Measurements from ENCODE around the gene UBE2D2.

The UBE2D2 gene

GRCh38 chr5:139659695-139660101, 98.6 kb downstream of the UBE2D2 start:
- Histone ChIP-seq H3K4me3 (ENCODE audit: low read depth, low read length, poor library complexity, severe bottlenecking) (peak overlapping the region; percentile 27), H3K4me1 (ENCODE audit: insufficient read depth, low read length, severe bottlenecking) (peaks cover 98% of the 10 kb centered on the region)

DNA sequence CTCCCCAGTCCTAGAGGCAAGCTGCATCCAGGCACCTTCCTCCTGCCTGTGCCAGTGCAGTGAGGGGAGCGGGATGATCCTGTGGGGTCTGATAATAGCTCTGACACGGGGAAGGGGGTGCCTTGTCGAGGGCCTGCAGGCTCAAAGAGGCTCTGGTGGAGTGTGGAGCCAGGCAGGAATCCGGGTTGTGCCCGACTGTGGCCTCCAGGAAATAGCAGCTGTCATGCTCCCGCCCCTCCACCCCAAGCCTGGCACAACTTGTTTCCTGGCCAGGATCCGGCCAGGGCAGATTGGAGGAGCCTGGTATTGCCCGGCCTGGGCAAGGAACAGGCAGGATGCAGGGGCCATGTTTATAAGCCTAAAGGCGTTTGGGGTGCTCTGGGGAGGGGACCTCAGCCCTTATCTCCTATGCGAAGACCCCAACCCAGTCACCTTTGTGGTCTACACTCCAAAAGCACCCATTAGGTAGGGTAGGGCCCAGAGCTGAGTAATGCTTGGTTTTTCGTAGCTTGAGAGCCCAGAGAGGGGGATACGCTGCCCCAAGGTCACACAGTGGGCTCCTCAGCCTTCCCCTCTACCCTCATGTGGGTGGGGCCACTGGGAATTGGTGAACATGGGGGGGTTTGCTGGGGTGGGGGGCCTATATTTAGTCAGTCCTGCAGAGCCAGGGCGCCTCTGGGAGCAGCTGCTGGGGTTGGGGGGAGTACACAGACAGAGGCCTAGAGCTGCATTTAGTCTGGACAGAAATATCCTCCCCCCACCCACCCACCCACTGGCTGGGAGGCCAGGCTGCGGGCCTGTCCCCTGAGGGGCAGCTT, 99.2 kb downstream of the UBE2D2 start:
- H3K4me3 ChIP-seq (ENCODE audit: low read depth, low read length, poor library complexity, severe bottlenecking), result peak overlapping the region; percentile 27
- no peak for TF ChIP-seq EZH2 (IDR thresholded peaks at IDR 0.05; ENCODE audit: borderline replicate concordance, low read length)
- no peak for TF ChIP-seq CTCF (IDR thresholded peaks at IDR 0.05; ENCODE audit: low read length)
- H2AFZ ChIP-seq (ENCODE audit: low read length), result no peak overlapping the region
- peak overlapping the region; percentile 7; the same call in 1 of the 2 replicates for H3K9ac ChIP-seq (ENCODE audit: low read length)
- no peaks in the 10 kb centered on the region for H3K9me2 ChIP-seq (ENCODE audit: low read depth, low read length)
- no peaks in the 10 kb centered on the region for H3K27me3 ChIP-seq (ENCODE audit: insufficient read depth, low read length)
- H3K4me1 ChIP-seq (ENCODE audit: insufficient read depth, low read length, severe bottlenecking), result peaks cover 98% of the 10 kb centered on the region
- H3F3A ChIP-seq (ENCODE audit: insufficient read depth, low read length), result no peaks in the 10 kb centered on the region
- peak overlapping the region; percentile 97 for H3K27ac ChIP-seq (ENCODE audit: low read depth, low read length, poor library complexity, severe bottlenecking)
- H3K4me2 ChIP-seq (ENCODE audit: low read length), result peak overlapping the region; percentile 62
- peaks cover 45% of the 10 kb centered on the region for H3K79me2 ChIP-seq (ENCODE audit: insufficient read depth, low read length)
- no peaks in the 10 kb centered on the region for H4K20me1 ChIP-seq (ENCODE audit: insufficient read depth, low read length)
- H3K36me3 ChIP-seq (ENCODE audit: insufficient read depth, low read length), result peaks cover 2% of the 10 kb centered on the region; the same call in 1 of the 2 replicates
- H3K9me3 ChIP-seq (ENCODE audit: low read length), result no peaks in the 10 kb centered on the region

More at GRCh38 chr5:139659695-139660101, 98.6 kb downstream of the UBE2D2 start:
- H3K27ac ChIP-seq (ENCODE audit: low read depth, low read length, poor library complexity, severe bottlenecking), result peak overlapping the region; percentile 62
- H2AFZ ChIP-seq (ENCODE audit: low read length), result no peak overlapping the region
- H3K4me2 ChIP-seq (ENCODE audit: low read length), result peak overlapping the region; percentile 62
- no peaks in the 10 kb centered on the region for H3K36me3 ChIP-seq (ENCODE audit: insufficient read depth, low read length)
- H3K79me2 ChIP-seq (ENCODE audit: insufficient read depth, low read length), result peaks cover 51% of the 10 kb centered on the region
- H3K9me2 ChIP-seq (ENCODE audit: low read depth, low read length), result no peaks in the 10 kb centered on the region
- H3K9me3 ChIP-seq (ENCODE audit: low read length), result no peaks in the 10 kb centered on the region
- H4K20me1 ChIP-seq (ENCODE audit: insufficient read depth, low read length), result no peaks in the 10 kb centered on the region
- TF ChIP-seq CTCF (IDR thresholded peaks at IDR 0.05; ENCODE audit: low read length), result no peak
- no peak for TF ChIP-seq EZH2 (IDR thresholded peaks at IDR 0.05; ENCODE audit: borderline replicate concordance, low read length)
- no peaks in the 10 kb centered on the region for H3F3A ChIP-seq (ENCODE audit: insufficient read depth, low read length)
- H3K27me3 ChIP-seq (ENCODE audit: insufficient read depth, low read length), result no peaks in the 10 kb centered on the region
- peak overlapping the region; percentile 19; the same call in 1 of the 2 replicates for H3K9ac ChIP-seq (ENCODE audit: low read length)

DNA sequence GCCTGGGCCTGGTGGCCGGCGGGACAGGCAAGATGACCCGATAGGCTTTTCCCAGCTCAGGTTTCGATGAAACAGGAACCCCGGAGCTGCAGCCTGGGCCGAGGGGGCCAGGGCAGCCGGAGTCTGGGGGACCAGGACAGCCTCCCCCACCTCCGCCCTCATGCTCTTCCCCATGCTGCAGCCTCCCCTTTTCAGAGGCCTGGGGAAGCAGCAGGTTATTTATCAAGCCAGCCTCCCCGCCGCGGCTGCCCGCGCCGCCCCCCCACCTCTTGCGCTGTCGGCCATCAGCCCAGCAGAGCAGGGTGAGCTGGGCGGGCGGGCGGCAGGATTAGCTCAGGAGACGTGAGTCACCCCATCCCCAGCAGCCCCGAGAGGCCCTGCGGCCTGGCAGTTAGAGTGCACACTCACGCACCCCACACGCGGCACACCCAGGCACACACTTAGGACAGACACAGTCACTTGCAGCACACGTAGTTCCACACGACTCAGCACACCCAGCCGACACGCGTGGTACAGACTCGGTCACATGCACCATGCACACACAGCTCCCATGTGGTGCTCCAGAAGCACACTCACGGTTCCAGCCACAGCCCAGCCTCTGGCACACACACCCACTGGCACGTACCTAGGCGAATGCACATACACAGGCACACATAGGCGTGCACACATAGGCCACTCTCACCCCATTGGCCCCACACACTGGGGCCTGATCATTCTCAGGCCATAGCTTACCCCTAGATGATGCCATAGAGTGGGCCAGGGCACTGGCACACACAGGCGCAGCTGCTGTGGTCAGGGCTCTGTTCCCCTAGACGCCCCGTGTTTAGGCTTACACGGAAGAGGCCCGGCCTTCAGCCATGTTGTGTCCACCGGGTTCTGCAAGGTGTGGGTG, 100.0 kb downstream of the UBE2D2 start:
- peak overlapping the region; percentile 97 for H3K27ac ChIP-seq (ENCODE audit: low read depth, low read length, poor library complexity, severe bottlenecking)
- H3F3A ChIP-seq (ENCODE audit: insufficient read depth, low read length), result no peaks in the 10 kb centered on the region
- peaks cover 36% of the 10 kb centered on the region for H3K79me2 ChIP-seq (ENCODE audit: insufficient read depth, low read length)
- no peaks in the 10 kb centered on the region for H4K20me1 ChIP-seq (ENCODE audit: insufficient read depth, low read length)
- H3K9me3 ChIP-seq (ENCODE audit: low read length), result no peaks in the 10 kb centered on the region
- H2AFZ ChIP-seq (ENCODE audit: low read length), result no peak overlapping the region
- no peaks in the 10 kb centered on the region for H3K27me3 ChIP-seq (ENCODE audit: insufficient read depth, low read length)
- H3K36me3 ChIP-seq (ENCODE audit: insufficient read depth, low read length), result peaks cover 9% of the 10 kb centered on the region; the same call in 1 of the 2 replicates
- no peak for TF ChIP-seq EZH2 (IDR thresholded peaks at IDR 0.05; ENCODE audit: borderline replicate concordance, low read length)
- no peak for TF ChIP-seq CTCF (IDR thresholded peaks at IDR 0.05; ENCODE audit: low read length)
- peak overlapping the region; percentile 49 for H3K4me2 ChIP-seq (ENCODE audit: low read length)
- H3K9ac ChIP-seq (ENCODE audit: low read length), result peak overlapping the region; percentile 28; the same call in 1 of the 2 replicates
- no peaks in the 10 kb centered on the region for H3K9me2 ChIP-seq (ENCODE audit: low read depth, low read length)
- H3K4me3 ChIP-seq (ENCODE audit: low read depth, low read length, poor library complexity, severe bottlenecking), result peak overlapping the region; percentile 0
- peaks cover 98% of the 10 kb centered on the region for H3K4me1 ChIP-seq (ENCODE audit: insufficient read depth, low read length, severe bottlenecking)
